ENCODE results near the gene CARM1. TPM values are rescaled to one million over a fixed set of nuclear protein-coding genes. Genes with fewer than 3 reads are reported as not detected.

Gene CARM1
- total RNA-seq, 1 experiment from 2014 or later, result 45.7 TPM

DNA sequence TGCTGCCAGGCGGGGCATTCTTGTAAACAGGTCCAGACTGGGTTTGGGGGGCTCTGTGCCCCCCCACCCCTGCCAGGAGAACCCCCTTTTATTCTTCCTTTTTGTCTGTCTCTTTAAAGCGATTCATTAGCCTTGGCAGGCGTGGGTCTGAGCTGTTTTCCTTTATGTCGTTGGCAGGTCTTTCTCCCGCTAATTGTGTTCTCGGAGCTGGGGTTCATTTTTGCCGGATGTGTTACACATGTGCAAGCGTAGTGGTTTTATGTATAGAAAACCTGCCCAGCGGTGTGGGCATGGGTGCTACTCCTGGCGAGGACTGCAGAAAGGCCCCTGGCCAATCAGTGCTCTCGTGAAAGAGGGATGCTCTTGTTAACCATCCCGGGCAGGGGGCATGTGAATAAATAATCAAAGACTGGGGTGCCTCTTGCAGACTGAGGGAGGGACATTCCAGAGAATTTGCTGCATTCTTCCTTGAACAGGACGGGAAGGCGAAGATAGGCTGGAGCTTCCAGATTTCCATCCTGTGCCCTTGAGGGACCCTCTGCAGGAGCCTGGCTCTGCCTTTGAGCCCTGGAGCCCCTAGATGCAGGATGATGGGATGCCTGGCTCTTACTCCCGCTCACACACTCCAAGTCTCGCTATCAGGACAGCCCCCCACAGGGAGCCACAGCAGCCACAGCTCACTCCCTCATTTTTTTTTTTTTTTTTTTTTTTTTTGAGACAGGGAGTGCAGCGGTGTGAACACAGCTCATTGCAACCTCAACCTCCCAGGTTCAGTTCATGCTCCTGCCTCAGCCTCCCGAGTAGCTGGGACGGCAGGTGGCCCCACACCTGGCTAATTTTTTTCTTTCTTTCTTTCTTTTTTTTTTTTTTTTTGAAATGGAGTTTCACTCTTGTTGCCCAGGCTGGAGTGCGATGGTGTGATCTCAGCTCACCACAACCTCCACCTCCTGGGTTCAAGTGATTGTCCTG is 14.1 kb downstream of the CARM1 start:
- H3K9me3 ChIP-seq, result no peaks in the 10 kb centered on the region
- H3K36me3 ChIP-seq, result peaks cover 7% of the 10 kb centered on the region
- H3K27me3 ChIP-seq, result no peaks in the 10 kb centered on the region
- H3K4me3 ChIP-seq, result no peak overlapping the region
- no peak for DNase-seq

- DNase-seq, result peak; percentile 46
- H3K9me3 ChIP-seq, result no peaks in the 10 kb centered on the region
- no peak overlapping the region for H3K4me3 ChIP-seq
- no peaks in the 10 kb centered on the region for H3K27me3 ChIP-seq
- peaks cover 3% of the 10 kb centered on the region for H3K36me3 ChIP-seq
These were observed 16.4 kb downstream of the CARM1 start for GRCh38 chr19:10887616-10888367.

DNA sequence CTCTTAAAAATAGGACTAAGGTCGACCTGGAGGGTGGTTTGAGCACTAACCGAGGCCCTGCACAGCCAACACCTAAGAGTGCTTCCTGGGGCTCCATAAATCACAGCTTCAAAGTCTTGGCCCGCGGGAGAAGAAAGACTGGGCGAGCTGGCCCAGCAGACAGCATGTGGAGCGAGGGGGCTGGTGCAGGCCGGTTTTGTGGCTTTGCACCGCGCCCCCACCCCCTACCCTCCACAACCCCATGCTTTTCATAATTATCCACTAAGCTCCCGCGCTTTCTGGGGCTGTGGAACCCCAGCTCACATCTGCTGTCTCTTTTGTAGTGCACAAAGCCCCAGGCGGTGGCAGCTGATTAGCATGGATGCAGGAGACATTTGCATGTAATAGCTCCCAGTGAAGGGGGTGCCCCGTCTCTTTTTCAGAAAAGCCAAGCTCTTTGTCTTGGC is 17.1 kb downstream of the CARM1 start:
- Histone ChIP-seq H3K27me3 (no peaks in the 10 kb centered on the region), H3K4me3 (no peak overlapping the region), H3K36me3 (no peaks in the 10 kb centered on the region; the same call in none of the 2 replicates), H3K9me3 (no peaks in the 10 kb centered on the region)
- no peak for DNase-seq

DNA sequence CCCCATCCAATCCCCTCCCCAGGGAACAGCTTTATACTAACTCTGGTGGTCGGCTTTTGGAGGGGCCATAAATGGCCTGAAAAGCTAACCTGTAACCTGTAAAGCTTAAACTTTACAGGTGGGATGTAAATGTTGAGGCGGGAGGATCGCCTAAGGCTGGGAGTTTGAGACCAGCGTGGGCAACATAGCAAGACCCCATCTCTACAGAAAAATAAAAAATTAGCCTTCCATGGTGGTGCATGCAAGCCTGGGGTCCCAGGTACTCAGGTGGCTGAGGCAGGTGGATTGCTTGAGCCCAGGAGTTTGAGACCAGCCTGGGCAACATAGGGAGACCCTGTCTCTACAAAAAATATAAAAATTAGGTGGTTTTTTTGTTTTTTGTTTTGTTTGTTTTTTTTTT is 18.5 kb downstream of the CARM1 start:
- Histone ChIP-seq H3K9me3 (no peaks in the 10 kb centered on the region), H3K27me3 (no peaks in the 10 kb centered on the region), H3K36me3 (peaks cover 8% of the 10 kb centered on the region), H3K4me3 (no peak overlapping the region)
- no peak for DNase-seq

DNA sequence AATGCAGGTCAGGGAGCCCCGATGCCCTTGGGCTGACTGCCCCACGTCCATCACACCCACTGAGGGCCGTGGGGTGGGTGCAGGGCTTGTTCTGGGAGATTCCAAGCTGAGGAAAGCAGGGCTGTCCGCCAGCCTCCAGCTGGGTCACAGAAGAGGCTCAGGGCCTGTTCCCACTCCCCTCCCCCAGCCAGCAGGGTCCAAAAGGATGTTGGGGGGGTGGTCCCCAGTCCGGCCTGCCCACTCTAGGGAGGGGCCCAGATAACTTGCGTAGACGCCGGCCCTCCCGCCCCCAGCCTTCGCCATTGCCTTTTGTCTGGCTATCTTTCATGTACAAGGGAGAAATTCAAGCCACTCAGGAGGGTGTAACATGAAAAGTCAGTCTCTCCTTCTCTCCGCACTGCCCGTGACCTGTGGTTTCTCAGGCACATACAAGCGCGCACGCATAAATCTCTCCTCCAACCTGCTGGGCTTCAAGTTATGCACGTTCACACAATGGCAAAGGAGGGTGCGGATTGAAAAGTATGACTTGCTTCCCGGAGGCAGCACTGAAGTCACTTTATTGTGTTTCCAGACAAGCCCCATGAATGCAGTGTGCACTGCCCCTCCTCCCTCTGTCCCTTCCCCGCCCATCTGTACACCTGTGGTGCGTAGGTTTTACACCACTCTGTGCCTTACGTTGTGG is 20.2 kb downstream of the CARM1 start:
- H3K36me3 ChIP-seq, result peaks cover 8% of the 10 kb centered on the region
- H3K27me3 ChIP-seq, result no peaks in the 10 kb centered on the region
- no peaks in the 10 kb centered on the region for H3K9me3 ChIP-seq
- no peak for DNase-seq
- H3K4me3 ChIP-seq, result no peak overlapping the region

DNA sequence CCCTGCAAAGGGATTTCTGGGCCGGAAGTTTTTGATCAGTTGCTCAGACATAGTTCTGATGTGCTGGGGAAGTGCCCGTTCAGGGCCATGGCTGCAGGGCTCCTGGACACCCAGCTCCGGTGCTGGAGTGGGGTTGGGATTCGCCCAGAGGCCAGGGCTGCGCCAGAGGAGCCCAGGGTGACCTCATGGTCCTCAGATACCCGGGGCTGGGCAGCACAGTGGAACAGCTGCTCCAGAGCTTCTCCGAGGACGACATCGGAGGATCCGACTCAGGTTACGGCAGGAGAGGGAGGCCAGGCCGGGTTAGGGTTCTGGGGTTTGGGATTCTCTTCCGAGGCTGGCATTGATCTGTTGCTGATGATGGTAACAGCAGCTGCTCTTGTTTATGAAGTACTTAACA is 20.9 kb downstream of the CARM1 start:
- H3K9me3 ChIP-seq, result no peaks in the 10 kb centered on the region
- no peak for DNase-seq
- no peak overlapping the region for H3K4me3 ChIP-seq
- peaks cover 8% of the 10 kb centered on the region for H3K36me3 ChIP-seq
- H3K27me3 ChIP-seq, result no peaks in the 10 kb centered on the region

- Histone ChIP-seq H3K27me3 (no peaks in the 10 kb centered on the region), H3K9me3 (no peaks in the 10 kb centered on the region), H3K4me3 (no peak overlapping the region), H3K36me3 (peaks cover 8% of the 10 kb centered on the region)
- DNase-seq, result no peak
These were observed 23.5 kb downstream of the CARM1 start for GRCh38 chr19:10894911-10895213.

GRCh38 chr19:10895363-10895762 is 24.0 kb downstream of the CARM1 start:
- H3K36me3 ChIP-seq, result peaks cover 8% of the 10 kb centered on the region
- no peaks in the 10 kb centered on the region for H3K27me3 ChIP-seq
- DNase-seq, result no peak
- no peak overlapping the region for H3K4me3 ChIP-seq
- H3K9me3 ChIP-seq, result no peaks in the 10 kb centered on the region

GRCh38 chr19:10895920-10896319 is 24.6 kb downstream of the CARM1 start:
- no peaks in the 10 kb centered on the region for H3K27me3 ChIP-seq
- DNase-seq, result no peak
- no peak overlapping the region for H3K4me3 ChIP-seq
- H3K36me3 ChIP-seq, result peaks cover 8% of the 10 kb centered on the region
- H3K9me3 ChIP-seq, result no peaks in the 10 kb centered on the region

DNA sequence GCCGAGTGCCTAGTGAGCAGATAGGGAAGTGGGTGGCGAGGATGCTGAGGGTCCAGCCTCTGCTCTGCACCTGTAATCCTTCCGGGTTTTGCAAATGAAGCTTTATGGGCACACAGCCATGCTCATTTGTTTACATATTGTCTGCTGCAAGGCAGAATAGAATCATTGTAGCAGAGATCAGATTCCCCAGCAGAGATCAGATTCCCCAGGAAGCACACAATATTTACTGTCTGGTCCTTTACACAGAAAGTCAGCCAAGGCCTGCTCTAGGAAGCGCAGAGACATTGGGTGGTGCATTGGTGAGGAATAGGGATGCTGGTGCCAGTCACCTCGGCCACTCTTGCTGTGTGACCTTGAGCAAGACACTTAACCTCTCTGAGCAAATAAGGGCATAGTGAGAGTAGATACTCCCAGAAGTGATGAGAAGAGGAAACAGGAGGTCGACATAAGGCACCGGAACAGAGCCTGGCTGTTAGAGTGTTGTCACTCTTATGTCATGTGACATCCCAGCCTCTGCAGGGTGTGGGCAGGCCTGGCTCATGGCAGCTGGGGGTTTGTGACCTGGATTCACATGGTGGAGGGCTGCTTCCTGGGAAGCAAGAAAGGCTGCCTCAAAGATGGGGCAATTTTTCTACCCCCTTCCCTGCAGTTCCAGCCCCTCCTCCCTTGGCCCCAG is 25.6 kb downstream of the CARM1 start:
- H3K36me3 ChIP-seq, result peaks cover 8% of the 10 kb centered on the region
- no peak for DNase-seq
- no peaks in the 10 kb centered on the region for H3K9me3 ChIP-seq
- no peak overlapping the region for H3K4me3 ChIP-seq
- H3K27me3 ChIP-seq, result no peaks in the 10 kb centered on the region

GRCh38 chr19:10898633-10899032 is 27.3 kb downstream of the CARM1 start:
- DNase-seq, result no peak
- Histone ChIP-seq H3K27me3 (no peaks in the 10 kb centered on the region), H3K36me3 (peaks cover 10% of the 10 kb centered on the region), H3K9me3 (no peaks in the 10 kb centered on the region), H3K4me3 (no peak overlapping the region)

GRCh38 chr19:10899151-10899653 is 27.8 kb downstream of the CARM1 start:
- H3K36me3 ChIP-seq, result peaks cover 7% of the 10 kb centered on the region
- H3K4me3 ChIP-seq, result no peak overlapping the region
- no peaks in the 10 kb centered on the region for H3K27me3 ChIP-seq
- no peaks in the 10 kb centered on the region for H3K9me3 ChIP-seq
- DNase-seq, result peak; percentile 34

DNA sequence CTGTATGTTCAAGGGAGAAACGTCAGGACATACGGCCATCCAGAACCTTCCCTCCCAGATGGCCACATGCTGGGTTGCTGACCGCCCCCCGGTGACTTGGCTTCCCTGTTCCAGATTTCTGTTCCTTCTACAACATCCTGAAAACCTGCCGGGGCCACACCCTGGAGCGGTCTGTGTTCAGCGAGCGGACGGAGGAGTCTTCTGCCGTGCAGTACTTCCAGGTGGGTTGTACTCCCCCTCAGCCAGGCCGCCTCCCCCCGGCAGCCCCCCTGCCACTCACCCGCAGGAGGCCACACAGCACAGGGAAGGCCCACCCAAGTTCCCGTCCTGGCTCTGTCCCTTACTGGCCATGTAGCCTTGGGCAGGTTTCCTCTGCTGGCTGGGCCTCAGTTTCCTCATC is 36.6 kb downstream of the CARM1 start:
- no peak for DNase-seq
- H3K27me3 ChIP-seq, result no peaks in the 10 kb centered on the region
- peaks cover 44% of the 10 kb centered on the region for H3K36me3 ChIP-seq
- H3K9me3 ChIP-seq, result no peaks in the 10 kb centered on the region
- no peak overlapping the region for H3K4me3 ChIP-seq

- Histone ChIP-seq H3K4me3 (no peak overlapping the region), H3K9me3 (no peaks in the 10 kb centered on the region), H3K27me3 (no peaks in the 10 kb centered on the region), H3K36me3 (peaks cover 46% of the 10 kb centered on the region)
- no peak for DNase-seq
These were observed 37.1 kb downstream of the CARM1 start for GRCh38 chr19:10908380-10908960.

DNA sequence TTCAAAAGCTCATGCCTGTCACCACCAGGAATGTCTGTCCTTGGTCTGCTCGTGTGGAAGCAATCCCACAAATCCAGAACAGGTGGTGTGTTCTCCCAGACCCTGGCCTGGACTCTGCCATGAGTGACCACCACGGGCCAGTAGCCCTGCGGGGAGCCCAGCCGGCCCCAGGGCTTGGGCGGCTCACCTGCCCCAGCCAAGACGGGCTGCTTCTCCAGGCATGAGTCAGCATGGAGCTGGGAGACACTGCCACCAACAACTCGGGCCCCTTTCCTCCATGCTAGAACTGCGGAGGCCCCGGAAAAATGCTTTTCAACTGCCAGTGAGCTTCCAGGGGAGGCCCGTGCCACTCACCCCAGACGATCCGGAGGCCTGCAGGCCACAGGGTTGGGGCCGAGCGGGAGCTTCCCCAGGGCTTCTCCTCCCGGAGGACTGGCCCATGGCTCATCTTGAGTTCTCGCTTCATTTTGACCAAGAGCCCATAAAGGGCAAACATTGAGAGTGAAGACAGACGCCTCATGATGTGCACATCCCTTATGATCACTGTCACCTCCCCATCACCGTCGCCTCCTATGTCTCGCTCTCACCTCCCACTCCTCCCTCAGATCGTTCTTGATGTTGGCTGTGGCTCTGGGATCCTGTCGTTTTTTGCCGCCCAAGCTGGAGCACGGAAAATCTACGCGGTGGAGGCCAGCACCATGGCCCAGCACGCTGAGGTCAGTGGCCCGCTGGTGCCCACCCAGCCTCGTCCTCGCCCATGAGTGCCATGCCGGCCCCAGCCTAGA is 40.4 kb downstream of the CARM1 start:
- peaks cover 67% of the 10 kb centered on the region for H3K36me3 ChIP-seq

More for the DNA sequence above, 40.4 kb downstream of the CARM1 start:
- no peak overlapping the region for H3K4me3 ChIP-seq
- H3K9me3 ChIP-seq, result no peaks in the 10 kb centered on the region
- H3K27me3 ChIP-seq, result no peaks in the 10 kb centered on the region
- no peak for DNase-seq
